Muscle layer of duodenum (tissue), 2 donors: ENCODE data around the gene HSPG2.

Experiments
- H3K27ac ChIP-seq: one replicate; pipeline ENCODE4 v1.7.0; 2013; ENCODE audit warnings: mild to moderate bottlenecking, low read length
- H3K27me3 ChIP-seq: one replicate; pipeline ENCODE4 v1.7.0; 2013; ENCODE audit warnings: low read depth, mild to moderate bottlenecking, control low read depth, low read length
- H3K36me3 ChIP-seq, 2 donors: one replicate each; pipeline ENCODE4 v1.7.0; 2013; ENCODE audit warnings: low read length in 2 of 2, control low read depth in 1 of 2, mild to moderate bottlenecking in 1 of 2; ENCODE audit not compliant: insufficient read depth in 2 of 2, control insufficient read depth in 1 of 2
- H3K4me1 ChIP-seq, 2 donors: one replicate each; pipeline ENCODE4 v1.7.0; 2013; ENCODE audit warnings: low read length in 2 of 2, mild to moderate bottlenecking in 2 of 2, control low read depth in 1 of 2, moderate library complexity in 1 of 2; ENCODE audit not compliant: insufficient read depth in 2 of 2, control insufficient read depth in 1 of 2
- H3K4me3 ChIP-seq, 2 donors: one replicate each; pipeline ENCODE4 v1.7.0; 2013; ENCODE audit warnings: low read length in 2 of 2, low read depth in 1 of 2, mild to moderate bottlenecking in 1 of 2
- H3K9me3 ChIP-seq, 2 donors: one replicate each; pipeline ENCODE4 v1.7.0; 2013; ENCODE audit warnings: low read length in 2 of 2, control low read depth in 1 of 2, mild to moderate bottlenecking in 1 of 2; ENCODE audit not compliant: control insufficient read depth in 1 of 2
- donor health status: healthy.

Gene HSPG2

DNA sequence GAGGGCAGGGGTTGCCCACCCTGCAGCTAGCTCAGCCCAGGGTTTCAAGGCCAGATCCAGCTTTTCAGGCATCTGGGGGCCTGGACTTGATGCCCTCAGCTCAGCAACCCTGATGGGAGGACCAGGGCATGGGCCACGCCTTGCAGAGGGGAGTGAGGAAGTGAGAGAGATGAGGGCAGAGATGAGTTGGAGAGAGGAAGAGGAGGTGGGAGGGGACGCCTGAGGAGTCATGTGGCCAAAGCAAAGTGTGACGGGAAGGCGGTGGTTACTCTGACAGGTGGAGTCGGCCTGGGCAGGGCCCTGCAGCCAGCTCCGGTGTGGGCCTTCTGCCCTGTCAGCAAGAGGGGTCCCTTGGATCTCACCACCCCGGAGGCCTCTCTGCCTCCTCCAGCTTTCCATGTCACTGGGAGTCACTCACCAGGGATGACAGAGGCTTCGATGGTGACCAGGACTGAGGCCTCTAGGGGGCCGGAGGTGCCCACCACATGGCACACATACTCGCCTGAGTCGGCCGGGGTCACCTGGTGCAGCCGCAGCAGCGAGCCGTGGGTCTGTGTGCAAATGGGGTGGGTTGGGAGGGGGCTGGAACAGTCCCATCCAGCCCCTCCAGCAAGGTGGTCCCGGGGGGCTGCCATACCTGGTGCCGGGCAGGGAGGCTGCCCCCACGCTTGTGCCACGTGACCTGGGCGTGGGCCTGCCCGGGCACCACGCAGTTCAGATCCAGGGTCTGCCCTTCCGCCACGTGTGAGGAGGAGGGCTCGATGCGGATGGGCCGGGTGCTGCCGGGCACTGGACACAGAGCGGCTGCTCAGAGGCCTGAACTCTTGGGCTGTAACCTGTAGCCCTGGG, 84.6 kb downstream of the HSPG2 start:
- Histone ChIP-seq H3K4me1 (no peaks in the 10 kb centered on the region), H3K36me3 (peaks cover 43 to 95% of the 10 kb centered on the region in 2 donors), H3K27ac (no peak overlapping the region), H3K27me3 (no peaks in the 10 kb centered on the region), H3K9me3 (no peaks in the 10 kb centered on the region), H3K4me3 (no peak overlapping the region)

DNA sequence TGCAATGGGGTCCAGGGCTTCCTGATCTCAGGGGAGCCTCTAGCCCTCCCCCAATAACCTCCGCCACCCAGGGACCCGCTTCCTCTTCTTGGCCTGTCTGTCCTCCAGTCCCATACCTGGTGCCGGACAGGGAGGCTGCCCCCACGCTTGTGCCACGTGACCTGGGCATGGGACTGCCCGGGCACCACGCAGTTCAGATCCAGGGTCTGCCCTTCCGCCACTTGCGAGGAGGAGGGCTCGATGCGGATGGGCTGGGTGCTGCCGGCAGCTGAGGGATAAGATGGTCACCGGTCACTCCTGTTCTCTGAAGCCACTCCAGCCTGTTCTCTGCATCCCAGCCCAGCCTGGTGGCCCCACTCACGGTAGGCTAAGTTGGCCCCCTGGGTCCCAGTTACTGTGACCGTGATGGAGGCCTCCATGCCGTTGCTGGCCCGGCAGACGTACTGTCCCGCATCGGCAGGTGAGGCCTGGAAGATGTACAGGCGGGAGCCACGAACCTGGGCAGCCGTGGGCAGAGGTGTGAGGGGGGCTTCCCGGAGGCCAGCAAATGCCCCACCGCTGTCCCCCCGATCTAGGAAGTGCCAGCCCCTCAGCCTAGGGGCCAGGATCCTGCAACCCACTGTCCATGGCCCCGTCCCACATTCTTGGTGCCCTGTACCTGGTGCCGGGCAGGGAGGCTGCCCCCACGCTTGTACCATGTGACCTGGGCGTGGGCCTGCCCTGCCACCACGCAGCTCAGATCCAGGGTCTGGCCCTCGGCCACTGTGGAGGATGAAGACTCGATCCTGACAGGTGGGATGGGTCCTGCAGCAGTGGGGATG, 85.5 kb downstream of the HSPG2 start:
- no peaks in the 10 kb centered on the region for H3K4me1 ChIP-seq
- no peak overlapping the region for H3K27ac ChIP-seq
- H3K27me3 ChIP-seq = no peaks in the 10 kb centered on the region
- H3K9me3 ChIP-seq = no peaks in the 10 kb centered on the region
- H3K36me3 ChIP-seq = peaks cover 44 to 91% of the 10 kb centered on the region in 2 donors
- H3K4me3 ChIP-seq = no peak overlapping the region

DNA sequence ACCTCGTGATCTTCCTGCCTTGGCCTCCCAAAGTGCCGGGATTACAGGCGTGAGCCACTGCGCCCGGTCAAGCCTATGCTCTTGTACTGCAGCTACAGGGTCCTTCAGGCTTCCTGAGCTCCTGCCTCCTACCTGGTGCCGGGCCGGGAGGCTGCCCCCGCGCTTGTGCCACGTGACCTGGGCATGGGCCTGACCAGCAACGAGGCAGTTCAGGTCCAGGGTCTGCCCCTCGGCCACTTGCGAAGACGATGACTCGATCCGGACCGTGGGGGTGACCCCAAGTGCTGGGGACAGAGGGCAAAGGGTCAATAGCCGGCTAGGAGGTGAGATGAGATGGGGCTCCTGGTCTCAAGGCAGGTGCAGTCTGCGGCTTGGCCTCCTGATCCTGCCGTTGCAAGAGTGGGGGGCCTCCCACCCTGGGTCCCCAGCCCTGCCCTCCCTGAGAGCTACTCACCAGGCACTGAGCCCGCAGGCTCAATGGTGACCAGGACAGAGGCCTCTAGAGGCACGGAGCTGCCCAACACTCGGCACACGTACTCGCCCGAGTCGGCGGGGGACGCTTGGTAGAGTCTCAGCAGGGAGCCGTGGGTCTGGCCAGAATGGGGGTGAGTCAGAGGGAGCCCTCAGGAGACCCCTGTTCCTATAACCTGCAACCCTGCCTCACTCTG, 87.1 kb downstream of the HSPG2 start:
- Histone ChIP-seq H3K9me3 (no peaks in the 10 kb centered on the region), H3K4me1 (no peaks in the 10 kb centered on the region), H3K4me3 (no peak overlapping the region), H3K27me3 (no peaks in the 10 kb centered on the region), H3K27ac (no peak overlapping the region), H3K36me3 (peaks cover 48 to 88% of the 10 kb centered on the region in 2 donors)

DNA sequence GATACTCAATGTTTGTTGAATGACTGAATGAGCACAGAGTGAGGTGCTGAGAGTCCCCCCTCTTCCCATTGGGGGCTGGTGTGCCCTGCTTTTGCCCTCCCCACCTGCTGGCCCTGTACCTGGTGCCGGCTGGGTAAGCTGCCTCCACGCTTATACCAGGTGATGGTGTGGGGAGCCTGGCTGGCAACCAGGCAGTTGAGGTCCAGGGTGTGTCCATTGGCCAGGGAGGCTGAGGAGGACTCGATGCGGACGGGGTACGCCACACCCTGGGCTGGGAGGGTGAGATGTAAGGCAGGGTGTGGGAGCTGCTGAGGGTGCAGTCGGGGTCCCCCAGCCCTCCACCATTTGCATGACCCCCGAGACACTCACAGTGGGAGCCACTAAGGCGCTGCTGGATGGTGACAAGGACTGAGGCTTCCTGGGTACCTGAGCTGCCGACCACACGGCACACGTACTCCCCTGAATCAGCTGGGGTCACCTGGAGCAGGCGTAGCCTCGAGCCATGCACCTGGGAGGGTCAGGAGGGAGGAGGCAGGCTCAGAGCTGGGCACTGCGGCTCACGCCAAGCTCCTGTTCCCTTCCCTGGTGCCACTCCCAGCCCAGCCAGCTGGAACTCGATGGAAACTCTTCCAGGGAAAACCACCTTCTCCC, 88.5 kb downstream of the HSPG2 start:
- Histone ChIP-seq H3K4me1 (no peaks in the 10 kb centered on the region), H3K9me3 (no peaks in the 10 kb centered on the region), H3K4me3 (no peak overlapping the region), H3K36me3 (peaks cover 52 to 86% of the 10 kb centered on the region in 2 donors), H3K27me3 (no peaks in the 10 kb centered on the region), H3K27ac (no peak overlapping the region)

GRCh38 chr1:21847223-21848205, 89.6 kb downstream of the HSPG2 start:
- H3K9me3 ChIP-seq = no peaks in the 10 kb centered on the region
- no peak overlapping the region for H3K4me3 ChIP-seq
- peaks cover 57 to 89% of the 10 kb centered on the region in 2 donors for H3K36me3 ChIP-seq
- no peak overlapping the region for H3K27ac ChIP-seq
- no peaks in the 10 kb centered on the region for H3K27me3 ChIP-seq
- H3K4me1 ChIP-seq = no peaks in the 10 kb centered on the region

GRCh38 chr1:21845646-21846641, 91.2 kb downstream of the HSPG2 start:
- no peak overlapping the region for H3K4me3 ChIP-seq
- H3K4me1 ChIP-seq = no peaks in the 10 kb centered on the region
- H3K36me3 ChIP-seq = peaks cover 57 to 89% of the 10 kb centered on the region in 2 donors
- H3K27ac ChIP-seq = no peak overlapping the region
- H3K9me3 ChIP-seq = no peaks in the 10 kb centered on the region
- H3K27me3 ChIP-seq = no peaks in the 10 kb centered on the region

GRCh38 chr1:21843996-21844395, 93.1 kb downstream of the HSPG2 start:
- Histone ChIP-seq H3K4me1 (no peaks in the 10 kb centered on the region), H3K27me3 (no peaks in the 10 kb centered on the region), H3K9me3 (no peaks in the 10 kb centered on the region), H3K27ac (no peak overlapping the region), H3K4me3 (no peak overlapping the region), H3K36me3 (peaks cover 57 to 85% of the 10 kb centered on the region in 2 donors)

DNA sequence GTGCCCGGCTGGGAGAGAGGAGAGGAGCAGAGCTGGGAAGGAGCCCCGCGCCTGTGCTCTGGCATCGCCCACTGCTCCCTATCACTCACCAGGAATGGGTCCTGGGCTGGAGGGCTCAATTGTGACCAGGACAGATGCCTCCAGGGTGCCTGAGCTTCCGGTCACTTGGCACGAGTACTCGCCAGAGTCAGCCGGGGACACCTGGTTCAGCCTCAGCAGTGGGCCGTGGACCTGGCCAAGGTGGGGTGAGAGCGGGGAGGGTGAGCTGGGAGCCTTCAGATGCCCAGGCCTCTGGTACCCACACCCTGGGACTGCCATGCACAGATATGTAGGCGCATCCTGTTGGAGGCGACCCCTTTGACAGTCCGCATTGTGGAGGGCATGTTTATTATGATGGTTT, 93.9 kb downstream of the HSPG2 start:
- Histone ChIP-seq H3K36me3 (peaks cover 57 to 85% of the 10 kb centered on the region in 2 donors), H3K27me3 (no peaks in the 10 kb centered on the region), H3K9me3 (no peaks in the 10 kb centered on the region)

GRCh38 chr1:21842606-21843162, 94.4 kb downstream of the HSPG2 start:
- Histone ChIP-seq H3K36me3 (peaks cover 54 to 85% of the 10 kb centered on the region in 2 donors), H3K9me3 (no peaks in the 10 kb centered on the region), H3K4me1 (no peaks in the 10 kb centered on the region), H3K4me3 (no peak overlapping the region), H3K27ac (no peak overlapping the region), H3K27me3 (no peaks in the 10 kb centered on the region)

More for the DNA sequence above, 93.9 kb downstream of the HSPG2 start:
- Histone ChIP-seq H3K4me1 (no peaks in the 10 kb centered on the region), H3K4me3 (no peak overlapping the region), H3K27ac (no peak overlapping the region)
